OCI-LY3 (cell line): ENCODE measurements around the gene LINS1.

Experiments used
- H2AFZ ChIP-seq: fragments of 200-600, 300-600 bp; shearing (Covaris generic); 2 replicates; pipeline ENCODE4 v1.6.0; 2014; ENCODE audit warnings: antibody characterized with exemption, low read depth, low read length
- H3K27ac ChIP-seq: fragments of 200-600, 300-600 bp; sonication (generic); 2 replicates; pipeline ENCODE4 v1.5.1; 2014; ENCODE audit warnings: mild to moderate bottlenecking, low read length, moderate library complexity, mixed read lengths
- H3K27me3 ChIP-seq: fragments of 200-600, 300-600 bp; sonication (generic); 2 replicates; pipeline ENCODE4 v1.6.1; 2014; ENCODE audit warnings: low read depth, low read length, mixed read lengths
- H3K36me3 ChIP-seq: fragments of 200-600, 300-600 bp; sonication (generic); replicated peaks from 2 replicates; pipeline ENCODE3; 2014; ENCODE audit warnings: low read depth, low read length, mixed read lengths
- H3K4me1 ChIP-seq: fragments of 300-600, 200-600 bp; sonication (generic); 2 replicates; pipeline ENCODE4 v1.6.1; 2014; ENCODE audit warnings: low read length, mixed read lengths
- H3K4me2 ChIP-seq: fragments of 200-600, 300-600 bp; sonication (generic); 2 replicates; pipeline ENCODE4 v1.6.1; 2014; ENCODE audit warnings: low read length, mixed read lengths
- H3K4me3 ChIP-seq: fragments of 300-600, 200-600 bp; sonication (generic); 2 replicates; pipeline ENCODE4 v1.5.1; 2014; ENCODE audit warnings: antibody characterized with exemption, mild to moderate bottlenecking, low read length, moderate library complexity
- H3K79me2 ChIP-seq: fragments of 300-600, 200-600 bp; shearing (Covaris generic); 2 replicates; pipeline ENCODE4 v1.6.1; 2014; ENCODE audit warnings: mild to moderate bottlenecking, low read length, mixed read lengths
- H3K9ac ChIP-seq: fragments of 300-600, 200-600 bp; shearing (Covaris generic); 2 replicates; pipeline ENCODE4 v1.6.0; 2014; ENCODE audit warnings: mild to moderate bottlenecking, low read length, moderate library complexity
- H3K9me3 ChIP-seq: fragments of 200-600, 300-600 bp; shearing (Covaris generic); 2 replicates; pipeline ENCODE4 v1.6.1; 2014; ENCODE audit warnings: low read length, mixed read lengths; ENCODE audit not compliant: insufficient read depth
- H4K20me1 ChIP-seq: fragments of 200-600, 300-600 bp; sonication (generic); 2 replicates; pipeline ENCODE4 v1.6.1; 2016; ENCODE audit warnings: low read length, mixed read lengths; ENCODE audit not compliant: insufficient read depth
- EZH2phosphoT487 ChIP-seq: fragments of 200-600 bp; shearing (Covaris generic); IDR thresholded peaks from 2 replicates; pipeline ENCODE4 v1.6.1; 2018; ENCODE audit warnings: antibody characterized with exemption, mixed run types, low read depth
- TF ChIP-seq, protein P1 (sequence below): fragments of 200-600, 300-600 bp; sonication (generic); IDR thresholded peaks from 2 replicates; pipeline ENCODE4 v1.5.1; 2014; ENCODE audit warnings: antibody characterized with exemption, low read length, low read depth

The LINS1 gene

DNA sequence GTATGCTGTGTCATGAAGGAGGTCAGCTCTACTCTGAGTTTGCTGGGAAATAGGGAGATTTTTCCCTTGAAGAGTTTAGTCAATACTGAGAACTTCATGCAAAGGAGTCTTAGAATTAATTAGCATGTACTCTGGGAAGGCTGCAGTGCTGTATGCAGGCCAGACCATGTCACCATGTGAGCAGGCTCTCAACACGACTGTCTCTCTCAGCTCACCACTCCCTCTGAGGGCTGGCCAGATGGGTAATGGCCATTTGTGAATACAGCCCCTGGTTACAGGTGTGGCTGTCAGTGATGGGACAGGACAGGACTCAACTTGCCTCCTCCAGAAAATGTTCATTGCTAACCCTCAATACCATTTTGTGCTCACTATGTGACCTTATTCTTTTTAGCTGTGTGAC, 68.1 kb downstream of the LINS1 start:
- Histone ChIP-seq H3K4me3 (no peak overlapping the region), H3K4me2 (no peak overlapping the region), H3K9ac (no peak overlapping the region), H3K9me3 (no peaks in the 10 kb centered on the region), H2AFZ (no peak overlapping the region), H3K79me2 (no peaks in the 10 kb centered on the region), H3K36me3 (no peaks in the 10 kb centered on the region), H3K27me3 (peaks cover 12% of the 10 kb centered on the region), H4K20me1 (no peaks in the 10 kb centered on the region), H3K27ac (no peak overlapping the region), H3K4me1 (peaks cover 14% of the 10 kb centered on the region)
- no peak for TF ChIP-seq EZH2phosphoT487
- TF ChIP-seq, protein P1, sequence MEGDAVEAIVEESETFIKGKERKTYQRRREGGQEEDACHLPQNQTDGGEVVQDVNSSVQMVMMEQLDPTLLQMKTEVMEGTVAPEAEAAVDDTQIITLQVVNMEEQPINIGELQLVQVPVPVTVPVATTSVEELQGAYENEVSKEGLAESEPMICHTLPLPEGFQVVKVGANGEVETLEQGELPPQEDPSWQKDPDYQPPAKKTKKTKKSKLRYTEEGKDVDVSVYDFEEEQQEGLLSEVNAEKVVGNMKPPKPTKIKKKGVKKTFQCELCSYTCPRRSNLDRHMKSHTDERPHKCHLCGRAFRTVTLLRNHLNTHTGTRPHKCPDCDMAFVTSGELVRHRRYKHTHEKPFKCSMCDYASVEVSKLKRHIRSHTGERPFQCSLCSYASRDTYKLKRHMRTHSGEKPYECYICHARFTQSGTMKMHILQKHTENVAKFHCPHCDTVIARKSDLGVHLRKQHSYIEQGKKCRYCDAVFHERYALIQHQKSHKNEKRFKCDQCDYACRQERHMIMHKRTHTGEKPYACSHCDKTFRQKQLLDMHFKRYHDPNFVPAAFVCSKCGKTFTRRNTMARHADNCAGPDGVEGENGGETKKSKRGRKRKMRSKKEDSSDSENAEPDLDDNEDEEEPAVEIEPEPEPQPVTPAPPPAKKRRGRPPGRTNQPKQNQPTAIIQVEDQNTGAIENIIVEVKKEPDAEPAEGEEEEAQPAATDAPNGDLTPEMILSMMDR: no peak

DNA sequence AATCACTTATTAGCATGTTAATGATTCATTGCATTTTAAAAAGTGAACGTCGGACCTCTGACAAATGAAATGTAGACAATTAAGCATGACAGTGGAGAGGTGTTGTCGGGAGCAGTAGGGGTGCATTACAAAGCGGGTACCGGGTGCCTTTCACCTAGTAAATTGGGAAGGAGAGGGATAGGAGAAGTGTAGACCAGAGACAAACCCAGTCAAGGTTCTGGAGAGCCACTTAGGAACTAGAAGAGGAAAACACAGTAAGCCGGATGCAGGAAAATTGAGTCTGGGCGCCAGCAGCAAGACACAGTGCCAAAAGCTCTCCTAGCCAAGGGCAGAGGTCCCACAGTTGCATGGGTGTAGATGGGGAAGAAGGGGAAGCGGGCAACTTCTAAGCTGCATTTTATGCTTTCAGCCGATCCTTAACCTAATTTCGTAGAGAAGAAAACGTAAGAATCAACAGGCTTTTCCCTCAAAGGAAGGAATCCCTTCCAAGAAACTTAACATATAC, 70.1 kb downstream of the LINS1 start:
- Histone ChIP-seq H3K79me2 (no peaks in the 10 kb centered on the region), H3K27ac (no peak overlapping the region)

DNA sequence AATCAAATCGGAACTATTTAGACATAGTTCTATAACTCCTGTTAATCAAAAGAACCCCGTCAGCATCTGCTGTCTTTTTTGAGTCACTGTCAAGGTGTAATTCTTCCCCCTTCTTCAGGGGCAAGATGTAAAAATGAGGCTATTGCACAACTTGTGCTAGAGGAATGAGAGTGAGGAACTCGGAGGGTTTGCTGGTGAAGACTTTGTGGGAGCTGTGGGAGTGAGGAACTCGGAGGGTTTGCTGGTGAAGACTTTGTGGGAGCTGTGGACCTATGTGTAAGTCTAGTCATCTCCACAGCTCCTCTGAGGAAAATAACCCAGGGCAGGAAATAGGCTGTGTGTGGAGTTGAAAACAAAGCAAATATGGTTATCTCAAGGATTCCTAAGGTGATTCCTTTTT, 70.8 kb downstream of the LINS1 start:
- H3K9ac ChIP-seq: no peak overlapping the region
- H3K27me3 ChIP-seq: peaks cover 18% of the 10 kb centered on the region
- no peaks in the 10 kb centered on the region for H3K4me1 ChIP-seq
- H4K20me1 ChIP-seq: no peaks in the 10 kb centered on the region
- H2AFZ ChIP-seq: no peak overlapping the region
- H3K27ac ChIP-seq: no peak overlapping the region
- TF ChIP-seq, protein P1: no peak
- no peak for TF ChIP-seq EZH2phosphoT487
- H3K4me3 ChIP-seq: no peak overlapping the region
- no peaks in the 10 kb centered on the region for H3K9me3 ChIP-seq
- no peaks in the 10 kb centered on the region for H3K36me3 ChIP-seq
- H3K4me2 ChIP-seq: no peak overlapping the region
- H3K79me2 ChIP-seq: no peaks in the 10 kb centered on the region

More for the DNA sequence above, 70.1 kb downstream of the LINS1 start:
- Histone ChIP-seq H3K9me3 (no peaks in the 10 kb centered on the region), H3K4me2 (no peak overlapping the region), H3K9ac (no peak overlapping the region), H3K4me3 (no peak overlapping the region), H3K27me3 (peaks cover 18% of the 10 kb centered on the region), H4K20me1 (no peaks in the 10 kb centered on the region), H3K4me1 (peaks cover 3% of the 10 kb centered on the region), H3K36me3 (no peaks in the 10 kb centered on the region), H2AFZ (no peak overlapping the region)
- no peak for TF ChIP-seq EZH2phosphoT487
- TF ChIP-seq, protein P1: no peak

DNA sequence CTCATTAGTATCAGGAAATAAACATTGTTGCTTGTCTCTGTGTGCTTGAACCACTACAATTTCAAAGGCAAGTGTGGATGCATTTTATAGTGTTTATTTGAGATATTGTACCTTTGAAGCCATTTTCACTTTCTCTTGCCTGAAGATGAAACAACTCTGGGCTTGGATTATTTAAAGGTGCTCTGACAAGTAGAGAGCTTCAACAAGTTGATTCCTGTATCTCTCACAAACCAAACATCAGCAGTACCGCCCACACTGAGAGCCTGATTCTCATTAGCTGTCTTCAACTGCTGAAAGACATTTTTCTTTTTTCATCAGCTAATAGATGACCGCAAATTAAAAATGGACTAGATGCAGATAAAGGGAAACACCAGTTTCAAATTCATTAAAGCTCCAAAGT, 72.4 kb downstream of the LINS1 start:
- Histone ChIP-seq H3K79me2 (no peaks in the 10 kb centered on the region), H3K4me3 (no peak overlapping the region), H4K20me1 (no peaks in the 10 kb centered on the region), H3K27me3 (peaks cover 18% of the 10 kb centered on the region), H3K9ac (no peak overlapping the region), H3K27ac (no peak overlapping the region), H3K36me3 (no peaks in the 10 kb centered on the region), H3K4me1 (no peaks in the 10 kb centered on the region), H3K4me2 (no peak overlapping the region), H2AFZ (no peak overlapping the region), H3K9me3 (no peaks in the 10 kb centered on the region)
- TF ChIP-seq, protein P1: no peak
- TF ChIP-seq EZH2phosphoT487: no peak
